Neuronal stem cell (in vitro differentiated cells): ENCODE results near the gene BCR.
"Not testable (repeated sequence)": the region's sequence is repeated elsewhere in the genome, so short reads cannot be mapped to it uniquely, and the experiment has no call there.

Experiments
- DNase-seq: peaks from one replicate; pipeline ENCODE4 v3.0.0-alpha.2; 2013; ENCODE audit warnings: low spot score
- H2AFZ ChIP-seq: one replicate; pipeline ENCODE4 v1.6.1; 2013; ENCODE audit warnings: mild to moderate bottlenecking, low read length, inconsistent platforms
- H2AK5ac ChIP-seq: 2 replicates; pipeline ENCODE4 v1.6.1; 2013; ENCODE audit warnings: low read depth, mild to moderate bottlenecking, inconsistent platforms, low read length, moderate library complexity, mixed read lengths
- H2BK120ac ChIP-seq: 2 replicates; pipeline ENCODE4 v1.6.1; 2013; ENCODE audit warnings: low read depth, mild to moderate bottlenecking, inconsistent platforms, low read length, moderate library complexity, mixed read lengths
- H2BK12ac ChIP-seq: one replicate; pipeline ENCODE4 v1.6.1; 2013; ENCODE audit warnings: low read length, inconsistent platforms
- H2BK15ac ChIP-seq: 2 replicates; pipeline ENCODE4 v1.6.1; 2013; ENCODE audit warnings: mild to moderate bottlenecking, low read length, inconsistent platforms, mixed read lengths
- H2BK5ac ChIP-seq: one replicate; pipeline ENCODE4 v1.6.1; 2013; ENCODE audit warnings: inconsistent platforms, mild to moderate bottlenecking, low read length, moderate library complexity
- H3K14ac ChIP-seq: one replicate; pipeline ENCODE4 v1.6.1; 2013; ENCODE audit warnings: low read length, inconsistent platforms
- H3K18ac ChIP-seq: 2 replicates; pipeline ENCODE4 v1.6.1; 2013; ENCODE audit warnings: low read length, inconsistent platforms
- H3K23ac ChIP-seq: 2 replicates; pipeline ENCODE4 v1.6.1; 2013; ENCODE audit warnings: low read depth, mild to moderate bottlenecking, mixed read lengths, low read length, inconsistent platforms; ENCODE audit not compliant: poor library complexity
- H3K27ac ChIP-seq: replicated peaks from 3 replicates; pipeline ENCODE4 v1.5.1; 2013; ENCODE audit warnings: low read length, inconsistent platforms
- H3K27me3 ChIP-seq, 3 experiments: 2 replicates each; pipeline ENCODE4 v1.6.1; 2013; ENCODE audit warnings: low read length in 3 of 3, mild to moderate bottlenecking in 2 of 3, inconsistent platforms in 1 of 3, low read depth in 1 of 3, mixed read lengths in 1 of 3, moderate library complexity in 1 of 3; ENCODE audit not compliant: control insufficient read depth in 3 of 3, insufficient read depth in 3 of 3
- H3K36me3 ChIP-seq, 2 donors: replicated peaks in 1 of 2; 2 replicates each; pipeline ENCODE4 v1.6.1; 2013; ENCODE audit warnings: low read length in 2 of 2; ENCODE audit not compliant: control insufficient read depth in 2 of 2, insufficient read depth in 2 of 2
- H3K4ac ChIP-seq: 2 replicates; pipeline ENCODE4 v1.6.1; 2013; ENCODE audit warnings: inconsistent platforms, mild to moderate bottlenecking, low read length, moderate library complexity
- H3K4me1 ChIP-seq, 2 donors: 1 replicate in 1 of 2; 2 replicates in 1 of 2; pipeline ENCODE4 v1.6.1; 2013; ENCODE audit warnings: low read length in 2 of 2, low read depth in 1 of 2; ENCODE audit not compliant: control insufficient read depth in 2 of 2, insufficient read depth in 1 of 2
- H3K4me2 ChIP-seq: one replicate; pipeline ENCODE4 v1.6.1; 2013; ENCODE audit warnings: mild to moderate bottlenecking, low read length, inconsistent platforms; ENCODE audit not compliant: insufficient read depth, poor library complexity, severe bottlenecking
- H3K4me3 ChIP-seq, 2 donors: 2 replicates each; pipeline ENCODE4 v1.5.1; 2013; ENCODE audit warnings: low read length in 2 of 2, mild to moderate bottlenecking in 2 of 2, inconsistent platforms in 1 of 2, moderate library complexity in 1 of 2
- H3K79me1 ChIP-seq: one replicate; pipeline ENCODE4 v1.6.1; 2013; ENCODE audit warnings: low read depth, mild to moderate bottlenecking, inconsistent platforms, low read length, moderate library complexity
- H3K9ac ChIP-seq: one replicate; pipeline ENCODE4 v1.6.1; 2013; ENCODE audit warnings: mild to moderate bottlenecking, low read depth, low read length, inconsistent platforms; ENCODE audit not compliant: poor library complexity
- H3K9me3 ChIP-seq, 2 donors: replicated peaks in 1 of 2; 2 replicates each; pipeline versions ENCODE3 to v1.6.1; 2013; ENCODE audit warnings: low read length in 2 of 2, mild to moderate bottlenecking in 2 of 2, inconsistent platforms in 1 of 2, low read depth in 1 of 2, mixed read lengths in 1 of 2, moderate library complexity in 1 of 2; ENCODE audit not compliant: control insufficient read depth in 2 of 2, insufficient read depth in 1 of 2
- H4K8ac ChIP-seq: one replicate; pipeline ENCODE4 v1.6.1; 2013; ENCODE audit warnings: low read depth, mild to moderate bottlenecking, inconsistent platforms, low read length, moderate library complexity
- H4K91ac ChIP-seq: one replicate; pipeline ENCODE4 v1.6.1; 2013; ENCODE audit warnings: low read length, low read depth, mild to moderate bottlenecking, inconsistent platforms; ENCODE audit not compliant: poor library complexity
- WGBS, 2 donors: extraction: QIAGEN DNeasy Blood & Tissue Kit; methylation state at CpG; one replicate each; pipeline ENCODE4 v1.1.7; 2013; ENCODE audit warnings: missing lambda C conversion rate in 2 of 2, mixed read lengths in 1 of 2; ENCODE audit not compliant: insufficient read length in 2 of 2, insufficient replicate concordance in 1 of 2; ENCODE audit errors: extremely low coverage in 2 of 2; 5-methylcytosine and 5-hydroxymethylcytosine counted together

The BCR gene

GRCh38 chr22:23318316-23318715 is 138.0 kb downstream of the BCR start:
- not testable (repeated sequence) for H2BK120ac ChIP-seq, H3K14ac ChIP-seq, H2AK5ac ChIP-seq, H2BK12ac ChIP-seq, H3K9me3 ChIP-seq, H3K79me1 ChIP-seq, H3K4me3 ChIP-seq, H3K4ac ChIP-seq, H3K23ac ChIP-seq, H3K18ac ChIP-seq, H2AFZ ChIP-seq, H3K4me2 ChIP-seq, H2BK15ac ChIP-seq, H3K27me3 ChIP-seq, H2BK5ac ChIP-seq, H3K9ac ChIP-seq, H4K8ac ChIP-seq, DNase-seq, H3K4me1 ChIP-seq, H4K91ac ChIP-seq, H3K27ac ChIP-seq
- no CpG with 5 or more reads among the region's 9 CpGs for WGBS, 2 donors
- peaks cover 4 to 25% of the 10 kb centered on the region in 2 donors for H3K36me3 ChIP-seq

GRCh38 chr22:23322497-23323080 is 142.3 kb downstream of the BCR start:
- DNase-seq, H4K8ac ChIP-seq: not testable (repeated sequence)

DNA sequence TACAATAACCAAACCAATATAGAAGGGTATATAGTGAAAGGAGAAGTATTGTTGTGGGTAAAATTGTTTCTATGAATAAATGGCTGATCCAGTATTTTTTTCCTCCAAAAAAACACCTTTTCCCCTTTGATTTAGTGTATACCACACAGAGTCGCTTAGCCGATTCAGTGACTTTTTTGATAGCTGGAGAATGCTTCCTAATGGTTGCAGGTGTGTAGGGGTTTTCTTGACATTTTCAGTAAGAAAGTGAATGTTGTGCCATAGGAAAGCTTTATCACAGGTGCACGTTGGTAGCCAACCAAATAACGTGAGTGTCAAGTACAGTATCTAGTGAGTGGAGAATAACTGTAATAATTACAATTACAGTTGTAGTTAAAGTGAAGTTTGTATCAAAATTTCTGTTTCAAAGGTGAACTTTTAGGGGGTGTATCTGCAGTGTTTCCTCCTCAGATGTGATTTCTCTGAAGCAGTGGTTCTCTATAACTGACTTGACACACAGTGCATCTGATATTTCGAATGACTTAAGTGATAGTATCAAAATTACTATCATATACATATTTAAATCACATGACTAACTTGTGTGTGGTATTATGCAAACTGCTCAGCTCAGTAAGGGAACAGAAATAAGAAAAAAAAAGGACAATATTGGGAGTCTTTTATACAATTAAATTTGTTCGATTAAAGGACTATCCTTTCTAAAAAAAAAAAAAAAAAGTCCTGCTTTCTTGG is 143.8 kb downstream of the BCR start:
- not testable (repeated sequence) for H2BK12ac ChIP-seq, H3K27me3 ChIP-seq, H3K4me1 ChIP-seq, H3K14ac ChIP-seq, H4K91ac ChIP-seq, H2AFZ ChIP-seq, H3K27ac ChIP-seq, H3K79me1 ChIP-seq, H2BK15ac ChIP-seq, H2BK5ac ChIP-seq, H4K8ac ChIP-seq, H2AK5ac ChIP-seq, H3K4me3 ChIP-seq, H3K18ac ChIP-seq, H3K9ac ChIP-seq, H2BK120ac ChIP-seq, H3K9me3 ChIP-seq, H3K36me3 ChIP-seq, H3K23ac ChIP-seq, H3K4me2 ChIP-seq, DNase-seq, H3K4ac ChIP-seq
- no CpG with 5 or more reads among the region's 6 CpGs for WGBS, 2 donors

More at GRCh38 chr22:23322497-23323080, 142.3 kb downstream of the BCR start:
- not testable (repeated sequence) for H3K9ac ChIP-seq, H2BK120ac ChIP-seq, H2BK5ac ChIP-seq, H3K14ac ChIP-seq, H3K4me1 ChIP-seq, H2BK15ac ChIP-seq, H3K18ac ChIP-seq, H3K36me3 ChIP-seq, H2AK5ac ChIP-seq, H3K4ac ChIP-seq, H3K23ac ChIP-seq, H3K4me2 ChIP-seq, H2BK12ac ChIP-seq, H3K79me1 ChIP-seq, H3K9me3 ChIP-seq, H3K4me3 ChIP-seq, H3K27me3 ChIP-seq, H4K91ac ChIP-seq, H3K27ac ChIP-seq, H2AFZ ChIP-seq
- no CpG with 5 or more reads among the region's 19 CpGs for whole genome bisulfite sequencing, 2 donors

GRCh38 chr22:23325183-23325582 is 144.9 kb downstream of the BCR start:
- Histone ChIP-seq H3K4me2 (no peak overlapping the region), H3K23ac (no peak overlapping the region), H3K4me3 (no peak overlapping the region), H2BK5ac (no peak overlapping the region), H4K91ac (no peak overlapping the region), H3K14ac (no peak overlapping the region), H2BK15ac (no peak overlapping the region), H3K9ac (no peak overlapping the region), H4K8ac (no peak overlapping the region), H3K4me1 (no peaks in the 10 kb centered on the region), H3K27me3 (no peaks in the 10 kb centered on the region), H3K36me3 (no peaks in the 10 kb centered on the region), H3K27ac (no peak overlapping the region), H2BK120ac (no peak overlapping the region), H2BK12ac (no peak overlapping the region), H3K79me1 (no peaks in the 10 kb centered on the region), H2AFZ (no peak overlapping the region), H3K9me3 (no peaks in the 10 kb centered on the region), H2AK5ac (no peak overlapping the region), H3K4ac (no peak overlapping the region), H3K18ac (no peak overlapping the region)
- DNase-seq: peak; percentile 8
- no CpG with 5 or more reads among the region's 6 CpGs for WGBS, 2 donors
